SKM-1 (cell line): ENCODE data around the gene WWOX.

Experiments used
- DNase-seq: peaks from one replicate; lab custom pipeline; 2025; ENCODE audit not compliant: unreplicated experiment; lab: John Stamatoyannopoulos, UW

The WWOX gene

GRCh38 chr16:78258375-78259065, 159.1 kb downstream of the WWOX start:
- no peak for DNase-seq

DNA sequence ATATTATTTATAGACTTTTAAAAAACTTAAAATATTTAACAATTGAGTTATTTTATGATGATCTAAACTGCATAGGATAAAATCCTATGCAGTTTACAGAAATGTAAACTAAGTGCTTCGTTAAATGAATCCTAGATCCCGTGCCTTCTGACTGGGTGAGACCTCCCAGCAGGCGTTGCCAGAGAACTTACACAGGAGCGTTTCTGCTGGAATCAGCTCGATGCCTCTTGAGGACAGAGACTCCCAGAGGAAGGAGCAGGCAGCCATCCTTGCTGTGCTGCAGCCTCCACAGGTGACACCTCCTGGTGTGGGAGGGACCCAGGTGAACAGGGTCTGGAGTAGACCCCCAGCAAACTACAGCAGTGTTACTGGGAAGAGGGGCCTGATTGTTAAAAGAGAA, 160.4 kb downstream of the WWOX start:
- DNase-seq, result no peak

- no peak for DNase-seq
Observed at GRCh38 chr16:78264642-78265041, 165.2 kb downstream of the WWOX start.

DNA sequence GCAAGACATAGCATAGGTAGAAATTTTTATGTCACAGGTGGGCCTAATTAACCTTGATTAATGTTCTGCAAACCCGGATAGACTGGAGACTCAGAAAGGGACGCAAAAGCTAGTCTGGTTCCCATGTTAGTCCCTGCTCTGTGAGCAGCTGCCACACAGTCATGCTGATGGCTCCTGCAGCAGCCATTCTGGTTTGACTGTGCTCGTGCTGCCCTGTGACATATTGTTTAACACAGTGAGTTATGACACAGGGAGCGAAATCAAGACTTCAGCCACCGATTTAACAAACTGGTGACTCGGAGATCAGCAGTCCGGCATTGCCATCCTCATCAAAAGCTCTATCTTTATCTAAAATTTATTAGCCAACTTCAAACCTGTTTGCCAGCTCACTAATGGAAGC, 169.8 kb downstream of the WWOX start:
- no peak for DNase-seq

GRCh38 chr16:78271981-78272380, 172.5 kb downstream of the WWOX start:
- no peak for DNase-seq

- no peak for DNase-seq
Observed at GRCh38 chr16:78274771-78275170, 175.3 kb downstream of the WWOX start.

DNA sequence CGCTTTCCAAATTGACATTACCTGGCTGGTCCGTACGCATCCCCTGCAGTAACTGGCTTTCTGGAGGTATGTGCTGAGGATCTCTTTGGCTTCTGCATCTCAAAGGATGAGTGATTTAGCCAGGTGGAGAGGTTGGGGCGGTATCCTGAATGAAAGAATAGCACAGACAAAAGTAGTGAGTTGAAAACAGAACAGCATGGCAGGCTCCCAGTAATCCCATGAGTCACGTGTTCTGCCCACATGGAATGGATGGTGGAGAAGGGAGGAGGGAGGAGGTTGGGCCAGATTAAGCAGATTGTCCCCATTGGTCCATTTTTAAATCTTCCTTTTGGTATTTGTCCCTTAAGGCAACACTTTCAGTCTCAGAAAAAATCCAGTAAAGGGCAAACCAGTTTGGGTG, 176.0 kb downstream of the WWOX start:
- no peak for DNase-seq

DNA sequence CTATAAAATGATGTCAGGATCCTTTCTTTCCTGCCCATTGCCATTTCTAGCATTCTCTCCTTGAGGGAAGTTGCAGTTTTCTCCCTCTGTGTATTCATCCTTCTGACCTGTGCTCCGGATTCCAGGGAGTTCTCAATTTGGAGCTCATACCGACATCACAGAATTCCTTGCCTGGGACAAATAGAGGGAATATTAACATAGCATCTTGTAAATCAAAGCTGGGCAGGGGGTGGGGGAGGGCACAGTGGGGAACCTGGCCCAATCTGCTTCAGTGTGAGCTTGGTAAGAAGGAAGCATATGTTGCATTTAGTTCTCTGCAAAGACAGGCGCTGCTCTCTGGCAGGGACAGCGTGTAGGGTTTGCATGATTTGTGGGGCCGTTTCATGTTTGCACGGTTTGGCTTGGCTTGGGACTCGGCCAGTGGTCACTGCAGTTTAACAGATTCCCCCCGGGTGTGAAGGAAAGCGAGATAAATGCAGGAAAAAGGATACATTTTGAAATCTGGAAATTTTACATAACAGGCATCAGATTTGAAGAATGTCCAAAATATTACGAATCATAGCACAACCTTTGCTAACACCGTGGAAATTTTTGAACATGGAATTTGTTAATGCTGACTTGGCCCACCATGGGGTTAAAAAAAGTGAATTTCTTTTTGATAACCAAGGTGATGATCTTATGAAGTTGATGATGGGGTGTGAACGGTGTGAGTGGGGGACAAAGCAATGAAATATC, 178.0 kb downstream of the WWOX start:
- no peak for DNase-seq

DNA sequence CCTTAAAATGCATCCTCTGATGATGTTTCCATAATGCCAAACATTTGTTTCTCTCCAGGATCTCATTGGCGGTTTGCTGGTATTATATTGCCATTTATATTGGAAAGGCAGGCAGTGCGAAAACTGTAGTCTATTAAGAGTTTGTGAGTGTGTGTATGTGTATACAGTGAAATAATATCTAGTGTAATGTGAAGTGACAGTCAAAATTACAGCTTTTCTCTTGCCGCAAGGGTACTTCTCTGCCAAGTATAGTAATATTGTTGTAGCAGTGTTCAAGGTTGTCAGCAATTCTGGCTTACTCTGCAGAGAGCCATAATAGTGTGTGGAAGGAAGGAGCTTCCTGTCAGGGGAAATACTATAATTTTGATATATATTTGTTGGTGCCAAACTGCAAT, 178.6 kb downstream of the WWOX start:
- DNase-seq, result no peak

GRCh38 chr16:78281115-78281514, 181.7 kb downstream of the WWOX start:
- DNase-seq, result no peak

DNA sequence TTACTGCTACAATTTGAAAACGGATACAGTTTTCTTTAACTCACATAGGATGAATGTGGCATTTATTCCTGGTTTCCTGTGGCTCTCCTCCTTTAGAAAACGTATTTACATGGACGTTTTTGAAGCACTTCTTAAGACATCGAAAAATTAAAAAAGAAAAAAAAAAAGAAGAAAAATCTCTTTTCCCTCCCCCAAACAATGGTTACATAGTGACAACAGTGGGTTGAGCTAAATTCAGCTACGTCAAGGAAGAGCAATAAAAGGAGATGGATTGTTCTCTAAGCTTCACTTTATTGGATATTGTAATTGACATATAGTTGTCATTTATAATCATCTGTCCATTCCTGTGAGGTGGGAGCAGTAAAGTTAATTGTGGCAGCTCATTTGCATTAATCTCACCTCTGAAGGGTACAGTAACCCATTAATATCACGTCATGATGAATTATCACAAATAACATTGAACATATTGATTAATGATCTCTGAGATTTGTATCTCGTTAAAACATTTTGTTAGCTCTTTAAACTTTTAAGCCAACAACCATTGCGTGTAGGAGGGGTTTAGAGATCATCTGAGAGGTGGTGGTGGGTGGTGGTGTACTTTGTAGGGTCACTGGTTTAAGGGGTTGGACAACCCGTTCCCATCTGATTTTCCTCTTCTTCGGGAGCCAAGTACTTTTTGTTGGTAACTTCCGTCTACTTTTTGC, 184.2 kb downstream of the WWOX start:
- DNase-seq, result no peak

DNA sequence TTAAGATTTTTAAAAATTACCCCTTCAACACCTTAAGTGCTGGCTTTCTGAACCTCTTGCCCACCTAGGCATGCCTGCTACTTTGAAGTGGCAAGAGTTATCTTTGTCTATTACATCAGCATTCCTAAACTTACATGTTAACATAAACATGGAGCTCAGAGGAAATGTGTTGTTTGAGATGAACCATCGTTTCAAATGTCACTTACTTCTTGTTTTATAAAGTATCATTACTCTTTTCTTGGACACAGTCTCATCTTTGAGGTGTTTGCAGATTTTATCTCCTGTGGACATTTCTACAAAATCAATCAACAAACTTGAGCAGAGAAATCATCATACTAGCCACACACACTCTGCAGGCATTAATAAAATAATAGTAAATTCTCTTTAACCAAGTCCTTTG, 184.9 kb downstream of the WWOX start:
- DNase-seq, result no peak

- DNase-seq, result no peak
Observed at GRCh38 chr16:78284957-78285434, 185.5 kb downstream of the WWOX start.

DNA sequence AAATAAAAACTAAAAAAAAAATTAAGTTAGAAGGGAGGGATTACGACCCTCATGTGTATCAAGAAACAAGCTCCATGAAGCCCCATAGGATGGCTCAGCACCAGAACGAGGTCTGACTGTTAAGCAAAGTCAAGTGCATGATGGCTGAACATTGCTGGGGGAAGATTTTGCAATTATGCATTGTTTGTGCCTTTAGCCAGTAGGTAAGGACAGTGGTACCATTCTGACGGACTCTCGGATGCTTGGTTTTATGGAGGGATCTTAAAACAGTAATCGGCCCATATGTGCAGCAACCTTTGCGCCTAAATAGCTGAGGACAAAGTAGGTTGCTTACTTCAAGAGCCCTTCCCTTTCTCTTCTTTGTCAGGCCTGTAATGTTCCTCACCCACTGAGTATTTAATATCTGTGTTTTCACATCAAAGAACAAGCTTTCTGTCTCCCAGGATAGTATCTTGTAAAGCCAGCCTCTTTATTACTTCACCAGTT, 186.0 kb downstream of the WWOX start:
- no peak for DNase-seq

DNA sequence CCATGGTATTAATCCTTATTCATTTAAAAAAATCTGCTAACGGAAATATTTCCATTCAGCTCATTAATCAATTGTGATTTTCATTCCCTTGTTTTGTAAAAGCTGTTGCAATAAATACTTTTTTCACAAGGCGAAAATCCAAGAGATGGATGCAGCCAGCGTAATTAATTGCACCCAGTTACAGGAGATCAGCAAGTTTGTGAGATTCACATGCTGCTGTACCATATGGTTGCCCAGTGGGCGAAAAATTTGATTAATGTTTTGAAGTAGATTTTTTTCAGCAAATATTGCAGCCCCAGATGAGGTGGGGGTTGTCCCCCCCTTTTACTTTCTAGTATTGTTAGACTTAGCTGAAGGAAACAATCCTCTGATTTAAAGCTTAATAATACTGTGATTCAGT, 186.6 kb downstream of the WWOX start:
- no peak for DNase-seq

DNA sequence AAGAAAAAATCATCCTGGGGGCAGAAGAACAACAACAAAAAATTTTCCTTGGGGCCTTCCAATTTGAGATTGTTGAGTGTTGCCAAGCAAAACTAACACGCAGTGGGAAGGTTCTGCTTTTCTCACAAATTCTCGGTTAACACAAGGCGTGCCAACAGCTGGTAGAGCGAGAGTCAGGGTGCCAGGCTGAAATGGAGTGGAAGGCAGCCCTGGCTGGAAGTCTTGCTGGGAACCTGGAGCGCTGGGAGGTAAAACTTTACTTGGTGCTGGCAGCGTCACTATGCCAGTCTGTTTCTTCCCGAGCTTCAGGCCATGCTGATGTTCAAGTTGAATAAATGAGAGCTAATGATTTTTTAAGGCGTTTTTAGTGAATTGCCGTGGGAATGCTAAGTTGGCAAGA, 189.4 kb downstream of the WWOX start:
- DNase-seq, result no peak

- DNase-seq, result no peak
Observed at GRCh38 chr16:78289373-78289772, 189.9 kb downstream of the WWOX start.

- no peak for DNase-seq
Observed at GRCh38 chr16:78289844-78290277, 190.4 kb downstream of the WWOX start.

GRCh38 chr16:78290395-78290794, 190.9 kb downstream of the WWOX start:
- DNase-seq, result no peak

DNA sequence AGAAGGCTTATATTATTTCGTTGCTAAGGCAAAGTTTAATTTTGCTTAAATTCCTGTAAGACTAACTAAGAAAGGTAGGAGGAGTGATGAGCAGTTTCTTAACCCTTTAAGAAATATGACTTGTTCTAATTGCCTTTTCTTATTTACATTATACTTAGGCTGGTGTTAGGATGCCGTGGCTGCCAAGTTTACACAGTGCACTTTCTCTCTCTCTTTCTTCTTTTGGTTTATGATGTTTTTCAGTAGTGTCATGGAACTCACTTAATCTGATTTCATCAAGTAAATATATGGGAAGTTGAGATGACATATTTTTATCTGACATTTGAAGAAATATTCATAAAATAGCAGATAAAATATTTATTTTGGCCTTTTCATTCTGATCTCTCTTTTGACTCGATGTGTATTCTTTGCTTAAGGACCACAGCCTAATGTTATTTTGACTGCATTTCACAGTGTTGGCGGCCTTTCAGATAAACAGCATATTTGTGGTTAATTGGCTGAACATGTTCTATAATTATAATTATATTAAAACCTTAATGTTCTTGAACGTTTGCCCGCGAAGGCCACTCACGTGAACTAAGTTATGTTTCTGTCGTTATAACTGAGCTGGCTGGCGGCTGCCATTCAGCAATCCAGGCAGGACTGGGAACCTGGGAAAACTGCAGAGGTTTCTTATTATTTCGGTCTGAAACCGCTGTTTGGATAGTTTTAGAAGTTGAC, 191.6 kb downstream of the WWOX start:
- no peak for DNase-seq

- no peak for DNase-seq
Observed at GRCh38 chr16:78291604-78292003, 192.2 kb downstream of the WWOX start.
